HG03439 (cell line): ENCODE data around the gene FANCG.

ENCODE experiments used
- ATAC-seq: cut with Tn5 transposase; IDR thresholded peaks from one replicate; pipeline ENCODE4 v1.9.1; 2021; ENCODE audit warnings: mild to moderate bottlenecking, moderate library complexity; ENCODE audit not compliant: unreplicated experiment

FANCG gene

DNA sequence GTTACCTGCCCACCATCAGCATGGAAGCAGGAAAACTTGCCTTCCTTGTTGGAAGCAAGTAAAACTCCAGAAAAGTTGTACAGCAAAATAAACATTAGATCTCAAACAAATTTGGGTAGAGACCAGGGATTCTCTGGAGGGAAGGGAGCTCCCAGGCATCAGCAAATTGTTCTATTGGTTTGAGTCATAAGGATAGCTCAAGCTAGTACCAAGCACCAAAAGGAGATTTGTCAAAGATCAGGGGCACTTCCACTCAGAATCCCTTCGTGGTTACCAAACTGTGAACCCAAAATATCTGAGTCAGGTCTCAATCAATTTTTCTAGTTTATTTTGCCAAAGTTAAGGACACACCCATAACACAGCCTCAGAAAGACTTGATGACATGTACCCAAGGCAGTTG is 52.4 kb downstream of the FANCG start:
- ATAC-seq: no peak

DNA sequence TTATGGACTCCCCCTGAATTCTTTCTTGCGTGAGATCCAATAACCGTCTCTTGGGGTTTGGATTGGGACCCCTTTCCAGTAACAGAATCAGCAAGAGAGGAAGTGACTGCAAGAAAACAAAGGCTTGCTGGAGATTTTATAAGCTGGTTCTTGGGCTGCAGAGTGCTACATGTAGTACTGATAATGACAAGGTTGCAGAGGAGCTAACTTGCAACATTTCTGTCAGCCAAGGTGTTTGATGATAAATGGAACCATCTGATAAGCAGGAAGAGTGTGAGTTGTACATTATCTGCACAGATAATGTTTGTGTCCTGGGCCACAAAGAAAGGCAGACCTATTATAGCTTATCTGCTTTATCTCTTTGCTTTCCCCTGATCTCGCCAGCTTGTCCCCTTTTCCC is 53.1 kb downstream of the FANCG start:
- no peak for ATAC-seq
